Sigmoid colon (tissue), 3 donors: ENCODE measurements around the gene CAPN8.

Experiments used
- POLR2A ChIP-seq, 2 donors: fragments of 450-650 bp; IDR thresholded peaks; one replicate each; pipeline ENCODE4 v1.6.1; 2016; ENCODE audit warnings: antibody characterized with exemption in 2 of 2, mild to moderate bottlenecking in 2 of 2, moderate library complexity in 2 of 2
- TF ChIP-seq, protein P1 (sequence below), 4 experiments: fragments of 450-650 bp in 3 of 4; fragments of 200-600 bp in 1 of 4; IDR thresholded peaks; one replicate each; pipeline ENCODE4 v1.5.1; 2016 to 2019; ENCODE audit warnings: antibody characterized with exemption in 4 of 4, mild to moderate bottlenecking in 3 of 4, moderate library complexity in 2 of 4

GRCh38 chr1:223617323-223618070 lies 48.0 kb downstream of the CAPN8 start:
- TF ChIP-seq, protein P1, sequence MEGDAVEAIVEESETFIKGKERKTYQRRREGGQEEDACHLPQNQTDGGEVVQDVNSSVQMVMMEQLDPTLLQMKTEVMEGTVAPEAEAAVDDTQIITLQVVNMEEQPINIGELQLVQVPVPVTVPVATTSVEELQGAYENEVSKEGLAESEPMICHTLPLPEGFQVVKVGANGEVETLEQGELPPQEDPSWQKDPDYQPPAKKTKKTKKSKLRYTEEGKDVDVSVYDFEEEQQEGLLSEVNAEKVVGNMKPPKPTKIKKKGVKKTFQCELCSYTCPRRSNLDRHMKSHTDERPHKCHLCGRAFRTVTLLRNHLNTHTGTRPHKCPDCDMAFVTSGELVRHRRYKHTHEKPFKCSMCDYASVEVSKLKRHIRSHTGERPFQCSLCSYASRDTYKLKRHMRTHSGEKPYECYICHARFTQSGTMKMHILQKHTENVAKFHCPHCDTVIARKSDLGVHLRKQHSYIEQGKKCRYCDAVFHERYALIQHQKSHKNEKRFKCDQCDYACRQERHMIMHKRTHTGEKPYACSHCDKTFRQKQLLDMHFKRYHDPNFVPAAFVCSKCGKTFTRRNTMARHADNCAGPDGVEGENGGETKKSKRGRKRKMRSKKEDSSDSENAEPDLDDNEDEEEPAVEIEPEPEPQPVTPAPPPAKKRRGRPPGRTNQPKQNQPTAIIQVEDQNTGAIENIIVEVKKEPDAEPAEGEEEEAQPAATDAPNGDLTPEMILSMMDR (IDR thresholded peaks at IDR 0.05), result no peak
- TF ChIP-seq POLR2A (IDR thresholded peaks at IDR 0.05), result no peak
